Uterus (tissue), 4 donors: ENCODE measurements around the gene TRIM7. TPM values are rescaled to one million over a fixed set of nuclear protein-coding genes. Genes with fewer than 3 reads are reported as not detected.
A peak's percentile ranks its signal among the peaks of the same experiment; 100 is the strongest.
"Not testable (repeated sequence)": the region's sequence is repeated elsewhere in the genome, so short reads cannot be mapped to it uniquely, and the experiment has no call there.

ENCODE experiments used
- DNase-seq, 2 donors: peaks; one replicate each; pipeline ENCODE4 v3.0.0-alpha.2; 2019 to 2020
- H3K27ac ChIP-seq, 2 donors: fragments of 200-600 bp; sonication (generic); 1 replicate in 1 of 2; 2 replicates in 1 of 2; pipeline ENCODE4 v1.5.1; 2016 to 2018
- H3K27me3 ChIP-seq, 2 donors: fragments of 200-600 bp; sonication (generic); one replicate each; pipeline ENCODE4 v1.5.1; 2018 to 2019; ENCODE audit warnings: control low read depth in 1 of 2
- H3K36me3 ChIP-seq, 2 donors: fragments of 200-600 bp; sonication (generic); one replicate each; pipeline ENCODE4 v1.5.1; 2019; ENCODE audit warnings: control low read depth in 1 of 2
- H3K4me1 ChIP-seq, 2 donors: fragments of 200-600 bp; sonication (generic); one replicate each; pipeline ENCODE4 v1.5.1; 2018 to 2019; ENCODE audit warnings: control low read depth in 1 of 2
- H3K4me3 ChIP-seq, 2 donors: fragments of 200-600 bp; sonication (generic); 1 replicate in 1 of 2; 2 replicates in 1 of 2; pipeline ENCODE4 v1.5.1; 2018 to 2019; ENCODE audit warnings: mild to moderate bottlenecking in 1 of 2
- H3K9me3 ChIP-seq, 2 donors: fragments of 200-600 bp; sonication (generic); one replicate each; pipeline ENCODE4 v1.5.1; 2019; ENCODE audit warnings: control low read depth in 1 of 2
- CTCF ChIP-seq, 4 experiments: fragments of 200-600 bp in 2 of 4; fragments of 450-650 bp in 2 of 4; sonication (generic) in 2 of 4; IDR thresholded peaks; one replicate each; pipeline ENCODE4 v1.5.1; 2016 to 2019; ENCODE audit warnings: antibody characterized with exemption in 4 of 4, mild to moderate bottlenecking in 2 of 4, moderate library complexity in 1 of 4
- POLR2A ChIP-seq, 2 donors: fragments of 450-650 bp; IDR thresholded peaks; one replicate each; pipeline ENCODE4 v1.6.1; 2016; ENCODE audit warnings: antibody characterized with exemption in 2 of 2, mild to moderate bottlenecking in 1 of 2, moderate library complexity in 1 of 2
- intact Hi-C: fragments of 100-400 bp; cut with DNase I; formaldehyde crosslinking; loops from one replicate; pipeline ENCODE4 v1.15.1; 2023; ENCODE audit warnings: low total_unique reads
- total RNA-seq, 4 donors: library from RNA; depleted of rRNA in 3 of 4; stranded (reverse); fragments of >200 nt in 3 of 4; gene quantifications; one replicate each; pipeline versions ENCODE4 v1.1.0 to v1.2.4, GENCODE V29; 2014 to 2023
- donor health status: DM: yes; HTN: yes; CAD: no.

Gene TRIM7
- total RNA-seq, 4 donors from 2014 or later: 1.2 to 7.7 (median 1.6) TPM

GRCh38 chr5:181186022-181186421 lies 19.0 kb downstream of the TRIM7 start:
- H3K4me1 ChIP-seq: no peaks in the 10 kb centered on the region
- intact Hi-C loops: no loop called here
- H3K27me3 ChIP-seq: no peaks in the 10 kb centered on the region

GRCh38 chr5:181185560-181185959 lies 19.4 kb downstream of the TRIM7 start:
- Histone ChIP-seq H3K36me3 (no peaks in the 10 kb centered on the region), H3K27me3 (no peaks in the 10 kb centered on the region), H3K4me3 (no peak overlapping the region), H3K9me3 (no peaks in the 10 kb centered on the region), H3K27ac (no peak overlapping the region), H3K4me1 (no peaks in the 10 kb centered on the region)
- intact Hi-C loops: no loop called here
- TF ChIP-seq POLR2A (IDR thresholded peaks at IDR 0.05): no peak
- no peak for TF ChIP-seq CTCF (IDR thresholded peaks at IDR 0.05)
- DNase-seq: no peak

More at GRCh38 chr5:181186022-181186421, 19.0 kb downstream of the TRIM7 start:
- Histone ChIP-seq H3K4me3 (no peak overlapping the region), H3K9me3 (no peaks in the 10 kb centered on the region), H3K36me3 (no peaks in the 10 kb centered on the region), H3K27ac (no peak overlapping the region)
- DNase-seq: no peak
- TF ChIP-seq POLR2A (IDR thresholded peaks at IDR 0.05) (no peak), CTCF (IDR thresholded peaks at IDR 0.05) (no peak)

- no peaks in the 10 kb centered on the region for H3K4me1 ChIP-seq
- H3K27me3 ChIP-seq: no peaks in the 10 kb centered on the region
- H3K9me3 ChIP-seq: no peaks in the 10 kb centered on the region
- DNase-seq: no peak
- no peak for TF ChIP-seq POLR2A (IDR thresholded peaks at IDR 0.05)
- no peak for TF ChIP-seq CTCF (IDR thresholded peaks at IDR 0.05)
- no peak overlapping the region for H3K4me3 ChIP-seq
- H3K27ac ChIP-seq: peak overlapping the region in 1 of 2 donors; percentile 68
- intact Hi-C loops: no loop called here
- no peaks in the 10 kb centered on the region for H3K36me3 ChIP-seq
These were observed 20.2 kb downstream of the TRIM7 start for GRCh38 chr5:181184845-181185216.

GRCh38 chr5:181182651-181183050 lies 22.3 kb downstream of the TRIM7 start:
- intact Hi-C loops: no loop called here
- DNase-seq: no peak
- Histone ChIP-seq H3K4me3 (no peak overlapping the region), H3K27ac (no peak overlapping the region), H3K4me1 (no peaks in the 10 kb centered on the region), H3K9me3 (no peaks in the 10 kb centered on the region), H3K27me3 (no peaks in the 10 kb centered on the region), H3K36me3 (no peaks in the 10 kb centered on the region)
- no peak for TF ChIP-seq CTCF (IDR thresholded peaks at IDR 0.05)
- TF ChIP-seq POLR2A (IDR thresholded peaks at IDR 0.05): no peak

- no peaks in the 10 kb centered on the region for H3K36me3 ChIP-seq
- no peaks in the 10 kb centered on the region for H3K9me3 ChIP-seq
- intact Hi-C loops: no loop called here
- H3K4me3 ChIP-seq: no peak overlapping the region
- H3K27me3 ChIP-seq: no peaks in the 10 kb centered on the region
- H3K4me1 ChIP-seq: no peaks in the 10 kb centered on the region
- DNase-seq: peak; percentile 46 to 51
- no peak for TF ChIP-seq POLR2A (IDR thresholded peaks at IDR 0.05)
- peak; percentile 41 to 82 (median 60) for TF ChIP-seq CTCF (IDR thresholded peaks at IDR 0.05)
- H3K27ac ChIP-seq: no peak overlapping the region
These were observed 23.1 kb downstream of the TRIM7 start for GRCh38 chr5:181181650-181182565.

GRCh38 chr5:181177559-181177958 lies 27.4 kb downstream of the TRIM7 start:
- H3K4me3 ChIP-seq, H3K36me3 ChIP-seq, DNase-seq, H3K9me3 ChIP-seq, H3K27ac ChIP-seq, intact Hi-C loops, H3K4me1 ChIP-seq: not testable (repeated sequence)
- H3K27me3 ChIP-seq: peaks cover 4 to 30% of the 10 kb centered on the region in 2 donors
